K562 (cell line): ENCODE measurements around the gene MRPS10. TPM values are rescaled to one million over a fixed set of nuclear protein-coding genes. Genes with fewer than 3 reads are reported as not detected.

Experiments
- ATAC-seq: fragments of 200-7000 bp; cut with Tn5 transposase; 3 replicates; pipeline ENCODE4 v1.9.1; 2020; ENCODE audit warnings: moderate library complexity
- BruUV-seq: library from RNA; stranded (reverse); fragments of 400-500 nt; replicated peaks from 2 replicates; lab custom pipeline; 2021; lab: Mats Ljungman, UMichigan
- CTCF ChIA-PET: fragments of 300-600 bp; formaldehyde crosslinking; extraction: SDS; loops from one replicate; lab custom pipeline; 2021; ENCODE audit warnings: low intra/inter-chr PET ratio; lab: Yijun Ruan, JAX
- POLR2A ChIA-PET: fragments of 300-600, 350-650 bp; sonication (Branson Sonifier 250); formaldehyde crosslinking; extraction: SDS; loops from one replicate; lab custom pipeline; 2021; ENCODE audit warnings: antibody characterized with exemption, inconsistent platforms; lab: Yijun Ruan, JAX
- DNase-seq, 4 experiments: peaks; one replicate each; pipeline versions ENCODE4 v3.0.0 to v3.0.0-alpha.2; 2011 to 2018; ENCODE audit warnings: low spot score in 3 of 4, mixed read lengths in 3 of 4; ENCODE audit errors: extremely low read depth in 1 of 4
- FAIRE-seq: peaks from 2 replicates; lab custom pipeline; 2011; peaks lifted over from hg19 to GRCh38; lab: Jason Lieb, UNC
- H2AFZ ChIP-seq: 2 replicates; pipeline ENCODE4 v1.6.0; 2011; ENCODE audit warnings: low read depth, low read length, control low read depth, inconsistent platforms
- H3K27ac ChIP-seq: fragments of 200-600 bp; 3 replicates; pipeline ENCODE4 v1.8.0; 2011; ENCODE audit warnings: low read depth, mild to moderate bottlenecking, control low read depth, inconsistent platforms, low read length, moderate library complexity, mixed read lengths; ENCODE audit errors: extremely low read depth
- H3K27me3 ChIP-seq, 2 experiments: fragments of 300-600 bp in 1 of 2; 2 replicates in 1 of 2; 3 replicates in 1 of 2; pipeline versions ENCODE4 v1.6.0 to v1.8.0; 2011; ENCODE audit warnings: inconsistent platforms in 2 of 2, low read length in 2 of 2, mild to moderate bottlenecking in 1 of 2, mixed read lengths in 1 of 2, moderate library complexity in 1 of 2; ENCODE audit not compliant: control insufficient read depth in 2 of 2, insufficient read depth in 2 of 2
- H3K36me3 ChIP-seq: fragments of 300-600 bp; 3 replicates; pipeline ENCODE4 v1.8.0; 2011; ENCODE audit warnings: mild to moderate bottlenecking, low read length, inconsistent platforms; ENCODE audit not compliant: control insufficient read depth, insufficient read depth
- H3K4me1 ChIP-seq, 2 experiments: fragments of 200-600 bp in 1 of 2; replicated peaks in 1 of 2; 2 replicates in 1 of 2; 3 replicates in 1 of 2; pipeline versions ENCODE4 v1.5.1 to v1.8.0; 2011; ENCODE audit warnings: inconsistent platforms in 2 of 2, low read length in 2 of 2, mild to moderate bottlenecking in 1 of 2, mixed read lengths in 1 of 2, moderate library complexity in 1 of 2; ENCODE audit not compliant: control insufficient read depth in 2 of 2, insufficient read depth in 2 of 2
- H3K4me2 ChIP-seq: 2 replicates; pipeline ENCODE4 v1.6.1; 2011; ENCODE audit warnings: low read length, control low read depth, inconsistent platforms, mixed read lengths; ENCODE audit not compliant: insufficient read depth
- H3K4me3 ChIP-seq: fragments of 200-600 bp; sonication (generic), shearing (Covaris generic); 2 replicates; pipeline ENCODE4 v1.5.1; 2016; ENCODE audit warnings: control low read depth, inconsistent platforms
- H3K79me2 ChIP-seq: fragments of 200-600 bp; 3 replicates; pipeline ENCODE4 v1.8.0; 2011; ENCODE audit warnings: low read length, inconsistent platforms; ENCODE audit not compliant: control insufficient read depth, insufficient read depth
- H3K9ac ChIP-seq, 2 experiments: 2 replicates each; pipeline versions ENCODE4 v1.6.0 to v1.6.1; 2011; ENCODE audit warnings: low read depth in 2 of 2, low read length in 2 of 2, control low read depth in 1 of 2, inconsistent platforms in 1 of 2, mild to moderate bottlenecking in 1 of 2, mixed read lengths in 1 of 2; ENCODE audit not compliant: insufficient read depth in 1 of 2
- H3K9me1 ChIP-seq: one replicate; pipeline ENCODE4 v1.6.0; 2011; ENCODE audit warnings: inconsistent platforms, mild to moderate bottlenecking, low read length, moderate library complexity; ENCODE audit not compliant: control insufficient read depth, insufficient read depth
- H3K9me3 ChIP-seq: replicated peaks from 2 replicates; pipeline ENCODE4 v1.5.1; 2011; ENCODE audit warnings: low read depth, low read length, inconsistent platforms; ENCODE audit not compliant: control insufficient read depth, insufficient read depth
- H4K20me1 ChIP-seq: replicated peaks from 2 replicates; pipeline ENCODE4 v1.6.1; 2011; ENCODE audit warnings: low read length, inconsistent platforms, mixed read lengths; ENCODE audit not compliant: control insufficient read depth, insufficient read depth
- BMI1 ChIP-seq: fragments of 150-350 bp; IDR thresholded peaks from 2 replicates; pipeline ENCODE4 v1.6.1; 2014; ENCODE audit warnings: low read length
- CHCHD3 ChIP-seq: fragments of 250-450 bp; sonication (Bioruptor Pico); IDR thresholded peaks from 2 replicates; pipeline ENCODE4 v2.1.2; 2022; ENCODE audit warnings: mild to moderate bottlenecking
- GABPA ChIP-seq: fragments of 200-800 bp; sonication (Bioruptor generic); conservative IDR thresholded peaks from 2 replicates; pipeline ENCODE4 v1.6.1; 2016; ENCODE audit warnings: low read depth, missing genetic modification characterization, missing compliant biosample characterization
- GTF2A2 ChIP-seq: IDR thresholded peaks from 2 replicates; pipeline ENCODE4 v1.6.1; 2016; ENCODE audit warnings: mild to moderate bottlenecking, missing genetic modification characterization, missing compliant biosample characterization
- HDAC8 ChIP-seq: fragments of 450-650 bp; IDR thresholded peaks from 2 replicates; pipeline ENCODE4 v1.6.1; 2016; ENCODE audit warnings: mild to moderate bottlenecking, missing genetic modification characterization, moderate library complexity, missing compliant biosample characterization
- L3MBTL2 ChIP-seq: fragments of 450-650 bp; IDR thresholded peaks from 2 replicates; pipeline ENCODE4 v1.6.1; 2016; ENCODE audit warnings: mild to moderate bottlenecking, moderate library complexity
- RHOXF2B ChIP-seq: fragments of 250-450 bp; sonication (Bioruptor Pico); conservative IDR thresholded peaks from 2 replicates; pipeline ENCODE4 v1.5.1; 2021
- SAFB2 ChIP-seq: fragments of 200-400 bp; formaldehyde crosslinking; IDR thresholded peaks from 2 replicates; pipeline ENCODE4 v1.6.1; 2018; ENCODE audit warnings: borderline replicate concordance, low read length, low read depth, moderate library complexity; ENCODE audit not compliant: severe bottlenecking
- SRSF3 ChIP-seq: fragments of 200-400 bp; formaldehyde crosslinking; IDR thresholded peaks from 2 replicates; pipeline ENCODE4 v1.6.1; 2016; ENCODE audit warnings: mild to moderate bottlenecking, low read length, moderate library complexity; ENCODE audit not compliant: insufficient read depth
- TAF1 ChIP-seq: IDR thresholded peaks from 2 replicates; pipeline ENCODE4 v1.6.1; 2011; ENCODE audit warnings: mild to moderate bottlenecking, low read length, moderate library complexity; ENCODE audit not compliant: insufficient read depth, control insufficient read depth, severe bottlenecking; ENCODE audit errors: extremely low read depth
- ZNF384 ChIP-seq: IDR thresholded peaks from 2 replicates; pipeline ENCODE4 v1.6.1; 2012; ENCODE audit warnings: low read depth, low read length, improper control_type of control experiment
- ZNF830 ChIP-seq: fragments of 250-450 bp; sonication (Bioruptor Pico); IDR thresholded peaks from 2 replicates; pipeline ENCODE4 v1.5.0; 2021; ENCODE audit warnings: mild to moderate bottlenecking
- WGBS: fragments of 100-300 bp; shearing (Covaris generic); methylation state at CpG from one replicate; pipeline ENCODE4 v1.1.6; 2016; ENCODE audit warnings: low coverage, mixed read lengths; ENCODE audit not compliant: insufficient coverage; ENCODE audit errors: missing lambda C conversion rate; 5-methylcytosine and 5-hydroxymethylcytosine counted together
- in situ Hi-C: fragments of 300-500 bp; cut with MboI; formaldehyde crosslinking; loops from 4 replicates; pipeline ENCODE4 v1.15.0; 2018; ENCODE audit warnings: inconsistent platforms, mixed read lengths
- intact Hi-C: fragments of 100-400 bp; cut with micrococcal nuclease; formaldehyde crosslinking; loops from 2 replicates; pipeline ENCODE4 v1.14.2; 2022
- polyA plus RNA-seq, 8 experiments: library from polyadenylated mRNA; depleted of rRNA in 4 of 8; stranded (reverse) in 5 of 8; unstranded in 3 of 8; fragments of >200 nt; fragmentation: Nextera tagmentation in 2 of 8; fragmentation: Illumina TruSeq in 1 of 8; extraction: Ambion mirVana in 2 of 8; extraction: Trizol in 1 of 8; gene quantifications; 2 replicates each; pipeline versions ENCODE4 v1.2.1 to v1.2.3, GENCODE V29; 2011 to 2014; ENCODE audit warnings: inconsistent platforms in 1 of 8, missing spikeins in 1 of 8
- total RNA-seq, 7 experiments: library from RNA; depleted of rRNA in 6 of 7; stranded (reverse); fragments of >200 nt in 6 of 7; fragmentation: Illumina TruSeq in 2 of 7; extraction: Trizol in 2 of 7; gene quantifications; 2 replicates each; pipeline versions ENCODE4 v1.2.1 to v1.2.3, GENCODE V29; 2011 to 2021; ENCODE audit warnings: low replicate concordance in 1 of 7
- TF ChIP-seq, protein P1 (sequence below): fragments of 450-650 bp; IDR thresholded peaks from 2 replicates; pipeline ENCODE4 v1.6.1; 2017; ENCODE audit warnings: mild to moderate bottlenecking, moderate library complexity
- TF ChIP-seq, protein P2 (sequence below): fragments of 250-450 bp; sonication (Bioruptor Pico); IDR thresholded peaks from 2 replicates; pipeline ENCODE4 v1.6.1; 2021; ENCODE audit warnings: mild to moderate bottlenecking
- TF ChIP-seq, protein P3 (sequence below): sonication (generic); formaldehyde crosslinking; IDR thresholded peaks from 2 replicates; pipeline ENCODE4 v1.8.1; 2023; ENCODE audit warnings: mild to moderate bottlenecking, missing genetic modification reagents
- TF ChIP-seq, protein P4 (sequence below), 2 experiments: fragments of 450-650 bp in 1 of 2; sonication (generic) in 1 of 2; formaldehyde crosslinking; conservative IDR thresholded peaks; 2 replicates each; pipeline versions ENCODE4 v1.4.0 to v1.8.1; 2020 to 2022; ENCODE audit warnings: mild to moderate bottlenecking in 1 of 2, missing genetic modification reagents in 1 of 2
- TF ChIP-seq, protein P5 (sequence below), 2 experiments: fragments of 250-450 bp in 1 of 2; fragments of 450-650 bp in 1 of 2; sonication (Bioruptor Pico) in 1 of 2; IDR thresholded peaks; 2 replicates each; pipeline versions ENCODE4 v1.6.1 to v1.8.0; 2016 to 2021; ENCODE audit warnings: mild to moderate bottlenecking in 2 of 2, moderate library complexity in 2 of 2, missing compliant biosample characterization in 1 of 2, missing genetic modification characterization in 1 of 2

The MRPS10 gene
- total and polyA plus RNA-seq, 9 of the 15 experiments (the other 6 are each of a cell fraction or from before 2014, with no cell fraction given), result 48.6 to 166 (median 93.7) TPM

DNA sequence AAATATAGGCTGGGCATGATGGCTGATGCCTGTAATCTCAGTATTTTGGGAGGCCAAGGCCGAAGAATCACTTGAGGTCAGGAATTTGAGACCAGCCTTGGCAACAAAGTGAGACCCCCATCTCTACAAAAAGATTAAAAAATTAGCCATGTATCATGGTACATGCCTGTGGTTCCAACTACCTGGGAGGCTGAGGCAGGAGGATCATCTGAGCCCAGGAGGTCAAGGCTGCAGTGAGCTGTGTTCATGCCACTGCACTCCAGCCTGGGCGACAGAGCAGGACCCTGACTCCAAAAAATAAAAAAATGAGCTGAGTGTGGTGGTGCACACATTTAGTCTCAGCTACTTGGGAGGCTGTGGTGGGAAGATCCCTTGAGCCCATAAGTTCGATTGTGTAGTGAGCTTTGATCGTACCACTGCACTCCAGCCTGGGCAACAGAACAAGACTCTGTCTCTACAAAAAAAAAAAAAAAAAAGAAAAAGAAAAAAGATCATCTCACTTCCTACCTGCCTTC is 12.8 kb downstream of the MRPS10 start:
- Histone ChIP-seq H3K36me3 (peaks cover 61% of the 10 kb centered on the region), H3K9me1 (no peaks in the 10 kb centered on the region), H3K27me3 (no peaks in the 10 kb centered on the region), H3K4me3 (no peak overlapping the region), H3K4me2 (no peak overlapping the region), H3K27ac (no peak overlapping the region), H3K4me1 (peaks cover 12 to 17% of the 10 kb centered on the region in 2 experiments; a peak in 4 of 5 replicates), H4K20me1 (no peaks in the 10 kb centered on the region), H2AFZ (no peak overlapping the region), H3K9me3 (peaks cover 6% of the 10 kb centered on the region), H3K79me2 (no peaks in the 10 kb centered on the region), H3K9ac (no peak overlapping the region)
- ATAC-seq (no peak), DNase-seq (no peak), FAIRE-seq (no peak)
- intact Hi-C loops, result no loop called here
- no TSS peak for BruUV-seq
- ChIA-PET CTCF (no interaction called here), POLR2A (interaction anchor here (0.6 to 3.0 kb wide), 5 partner anchors 10 to 1034 kb away, joined by 3 to 12 read pairs (median 3); partner anchors contain the start of genes GUCA1B and MRPS10)
- in situ Hi-C loops, result no loop called here
- WGBS, result 93% methylated on average over 4 of the region's 4 CpGs
- no peak for TF ChIP-seq HDAC8 (tag)
- no peak for TF ChIP-seq ZNF384
- TF ChIP-seq TAF1, result no peak
- TF ChIP-seq GTF2A2 (tag), result no peak
- TF ChIP-seq SRSF3, result no peak
- TF ChIP-seq, protein P1, sequence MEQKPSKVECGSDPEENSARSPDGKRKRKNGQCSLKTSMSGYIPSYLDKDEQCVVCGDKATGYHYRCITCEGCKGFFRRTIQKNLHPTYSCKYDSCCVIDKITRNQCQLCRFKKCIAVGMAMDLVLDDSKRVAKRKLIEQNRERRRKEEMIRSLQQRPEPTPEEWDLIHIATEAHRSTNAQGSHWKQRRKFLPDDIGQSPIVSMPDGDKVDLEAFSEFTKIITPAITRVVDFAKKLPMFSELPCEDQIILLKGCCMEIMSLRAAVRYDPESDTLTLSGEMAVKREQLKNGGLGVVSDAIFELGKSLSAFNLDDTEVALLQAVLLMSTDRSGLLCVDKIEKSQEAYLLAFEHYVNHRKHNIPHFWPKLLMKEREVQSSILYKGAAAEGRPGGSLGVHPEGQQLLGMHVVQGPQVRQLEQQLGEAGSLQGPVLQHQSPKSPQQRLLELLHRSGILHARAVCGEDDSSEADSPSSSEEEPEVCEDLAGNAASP, result no peak
- TF ChIP-seq, protein P2, sequence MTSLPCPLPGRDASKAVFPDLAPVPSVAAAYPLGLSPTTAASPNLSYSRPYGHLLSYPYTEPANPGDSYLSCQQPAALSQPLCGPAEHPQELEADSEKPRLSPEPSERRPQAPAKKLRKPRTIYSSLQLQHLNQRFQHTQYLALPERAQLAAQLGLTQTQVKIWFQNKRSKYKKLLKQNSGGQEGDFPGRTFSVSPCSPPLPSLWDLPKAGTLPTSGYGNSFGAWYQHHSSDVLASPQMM, result no peak
- TF ChIP-seq, protein P3, sequence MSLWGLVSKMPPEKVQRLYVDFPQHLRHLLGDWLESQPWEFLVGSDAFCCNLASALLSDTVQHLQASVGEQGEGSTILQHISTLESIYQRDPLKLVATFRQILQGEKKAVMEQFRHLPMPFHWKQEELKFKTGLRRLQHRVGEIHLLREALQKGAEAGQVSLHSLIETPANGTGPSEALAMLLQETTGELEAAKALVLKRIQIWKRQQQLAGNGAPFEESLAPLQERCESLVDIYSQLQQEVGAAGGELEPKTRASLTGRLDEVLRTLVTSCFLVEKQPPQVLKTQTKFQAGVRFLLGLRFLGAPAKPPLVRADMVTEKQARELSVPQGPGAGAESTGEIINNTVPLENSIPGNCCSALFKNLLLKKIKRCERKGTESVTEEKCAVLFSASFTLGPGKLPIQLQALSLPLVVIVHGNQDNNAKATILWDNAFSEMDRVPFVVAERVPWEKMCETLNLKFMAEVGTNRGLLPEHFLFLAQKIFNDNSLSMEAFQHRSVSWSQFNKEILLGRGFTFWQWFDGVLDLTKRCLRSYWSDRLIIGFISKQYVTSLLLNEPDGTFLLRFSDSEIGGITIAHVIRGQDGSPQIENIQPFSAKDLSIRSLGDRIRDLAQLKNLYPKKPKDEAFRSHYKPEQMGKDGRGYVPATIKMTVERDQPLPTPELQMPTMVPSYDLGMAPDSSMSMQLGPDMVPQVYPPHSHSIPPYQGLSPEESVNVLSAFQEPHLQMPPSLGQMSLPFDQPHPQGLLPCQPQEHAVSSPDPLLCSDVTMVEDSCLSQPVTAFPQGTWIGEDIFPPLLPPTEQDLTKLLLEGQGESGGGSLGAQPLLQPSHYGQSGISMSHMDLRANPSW (CRISPR knock-in tag), result no peak
- no peak for TF ChIP-seq L3MBTL2
- TF ChIP-seq ZNF830, result no peak
- no peak for TF ChIP-seq SAFB2
- TF ChIP-seq, protein P4, sequence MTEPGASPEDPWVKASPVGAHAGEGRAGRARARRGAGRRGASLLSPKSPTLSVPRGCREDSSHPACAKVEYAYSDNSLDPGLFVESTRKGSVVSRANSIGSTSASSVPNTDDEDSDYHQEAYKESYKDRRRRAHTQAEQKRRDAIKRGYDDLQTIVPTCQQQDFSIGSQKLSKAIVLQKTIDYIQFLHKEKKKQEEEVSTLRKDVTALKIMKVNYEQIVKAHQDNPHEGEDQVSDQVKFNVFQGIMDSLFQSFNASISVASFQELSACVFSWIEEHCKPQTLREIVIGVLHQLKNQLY (CRISPR knock-in tag; conservative IDR thresholded peaks at IDR 0.05), result no peak
- no peak for TF ChIP-seq BMI1
- TF ChIP-seq, protein P5, sequence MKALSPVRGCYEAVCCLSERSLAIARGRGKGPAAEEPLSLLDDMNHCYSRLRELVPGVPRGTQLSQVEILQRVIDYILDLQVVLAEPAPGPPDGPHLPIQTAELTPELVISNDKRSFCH (CRISPR knock-in tag; IDR thresholded peaks at IDR 0.05), result no peak
- TF ChIP-seq, protein P5 (tag; IDR thresholded peaks at IDR 0.05), result no peak
- no peak for TF ChIP-seq CHCHD3 (CRISPR knock-in tag)
- TF ChIP-seq GABPA, result no peak
- no peak for TF ChIP-seq RHOXF2B (CRISPR knock-in tag)
